ENCODE data around the gene CAP1. TPM values are rescaled to one million over a fixed set of nuclear protein-coding genes. Genes with fewer than 3 reads are reported as not detected.
A peak's percentile ranks its signal among the peaks of the same experiment; 100 is the strongest.
"Not testable (repeated sequence)": the region's sequence is repeated elsewhere in the genome, so short reads cannot be mapped to it uniquely, and the experiment has no call there.

Gene CAP1
- total RNA-seq, 3 donors from 2014 or later: 244 to 285 (median 244) TPM

DNA sequence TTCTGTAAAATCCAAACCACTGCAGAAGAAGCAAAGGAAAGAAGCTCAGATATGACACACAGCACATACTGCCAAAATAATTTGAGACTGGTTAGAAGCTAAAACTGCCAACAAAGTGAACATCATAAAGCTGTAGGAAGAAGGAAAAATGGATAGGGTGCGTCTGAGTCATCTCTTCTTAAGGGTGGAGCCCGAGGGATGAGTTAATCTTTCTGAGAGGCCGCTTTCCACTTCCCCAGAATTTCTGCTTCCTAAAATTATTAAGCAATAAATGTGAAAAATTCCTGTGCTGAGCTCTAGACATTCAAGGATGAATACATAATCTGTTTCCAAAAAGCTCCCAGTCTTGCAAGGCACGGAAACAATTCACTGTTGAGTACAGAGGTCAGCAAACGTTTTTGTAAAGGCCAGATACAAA, 36.4 kb downstream of the CAP1 start:
- TF ChIP-seq POLR2AphosphoS5 (IDR thresholded peaks at IDR 0.05) (no peak), POLR2A (IDR thresholded peaks at IDR 0.05) (no peak)
- TF ChIP-seq, protein P1, sequence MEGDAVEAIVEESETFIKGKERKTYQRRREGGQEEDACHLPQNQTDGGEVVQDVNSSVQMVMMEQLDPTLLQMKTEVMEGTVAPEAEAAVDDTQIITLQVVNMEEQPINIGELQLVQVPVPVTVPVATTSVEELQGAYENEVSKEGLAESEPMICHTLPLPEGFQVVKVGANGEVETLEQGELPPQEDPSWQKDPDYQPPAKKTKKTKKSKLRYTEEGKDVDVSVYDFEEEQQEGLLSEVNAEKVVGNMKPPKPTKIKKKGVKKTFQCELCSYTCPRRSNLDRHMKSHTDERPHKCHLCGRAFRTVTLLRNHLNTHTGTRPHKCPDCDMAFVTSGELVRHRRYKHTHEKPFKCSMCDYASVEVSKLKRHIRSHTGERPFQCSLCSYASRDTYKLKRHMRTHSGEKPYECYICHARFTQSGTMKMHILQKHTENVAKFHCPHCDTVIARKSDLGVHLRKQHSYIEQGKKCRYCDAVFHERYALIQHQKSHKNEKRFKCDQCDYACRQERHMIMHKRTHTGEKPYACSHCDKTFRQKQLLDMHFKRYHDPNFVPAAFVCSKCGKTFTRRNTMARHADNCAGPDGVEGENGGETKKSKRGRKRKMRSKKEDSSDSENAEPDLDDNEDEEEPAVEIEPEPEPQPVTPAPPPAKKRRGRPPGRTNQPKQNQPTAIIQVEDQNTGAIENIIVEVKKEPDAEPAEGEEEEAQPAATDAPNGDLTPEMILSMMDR (IDR thresholded peaks at IDR 0.05): no peak
- intact Hi-C loops (cut with DNase I; ENCODE audit: low total_unique reads): no loop called here
- Histone ChIP-seq H3K36me3 (no peaks in the 10 kb centered on the region), H3K27me3 (no peaks in the 10 kb centered on the region), H3K4me3 (no peak overlapping the region), H3K9me3 (no peaks in the 10 kb centered on the region), H3K4me1 (no peaks in the 10 kb centered on the region), H3K27ac (no peak overlapping the region)
- DNase-seq (ENCODE audit: low spot score in 2 of 2): no peak

DNA sequence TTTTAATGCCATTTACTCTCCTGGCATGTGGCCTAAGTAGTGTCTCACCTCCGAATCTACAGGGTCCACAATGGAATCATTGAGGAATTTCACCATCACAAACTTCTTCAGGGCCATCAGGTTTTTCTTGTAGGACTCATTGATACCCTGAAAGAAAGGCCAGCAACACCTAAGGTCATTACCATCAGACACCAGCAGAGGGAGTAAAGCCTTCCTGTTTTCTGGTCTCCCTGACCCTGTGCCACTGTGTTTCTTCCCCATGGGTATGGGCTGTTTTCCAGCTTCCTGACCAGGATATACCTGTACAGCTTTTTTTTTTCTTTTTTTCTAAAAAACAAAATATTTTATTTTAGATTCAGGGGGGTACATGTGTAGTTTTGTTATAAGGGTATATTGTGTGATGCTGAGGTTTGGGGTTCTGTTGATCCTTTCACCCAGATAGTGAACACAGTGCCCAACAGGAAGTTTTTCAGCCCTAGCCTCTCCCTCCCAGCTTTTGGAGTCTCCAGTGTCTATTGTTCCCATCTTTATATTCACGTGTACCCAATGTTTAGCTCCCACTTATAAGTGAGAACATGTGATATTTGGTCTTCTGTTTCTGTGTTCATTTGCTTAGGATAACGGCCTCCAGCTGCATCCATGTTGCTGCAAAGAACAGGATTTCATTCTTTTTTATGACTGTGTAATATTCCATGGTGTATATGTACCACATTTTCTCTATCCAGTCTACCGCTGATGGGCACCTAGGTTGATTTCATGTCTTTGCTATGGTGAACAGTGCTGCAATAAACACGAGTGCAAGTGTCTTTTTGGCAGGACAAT, 38.2 kb downstream of the CAP1 start:
- Histone ChIP-seq H3K4me1 (no peaks in the 10 kb centered on the region), H3K27me3 (no peaks in the 10 kb centered on the region), H3K36me3 (no peaks in the 10 kb centered on the region), H3K9me3 (no peaks in the 10 kb centered on the region), H3K27ac (no peak overlapping the region), H3K4me3 (no peak overlapping the region)
- TF ChIP-seq POLR2AphosphoS5 (IDR thresholded peaks at IDR 0.05) (no peak), POLR2A (IDR thresholded peaks at IDR 0.05) (no peak)
- TF ChIP-seq, protein P1 (IDR thresholded peaks at IDR 0.05): peak; percentile 38 to 58 (median 56)
- intact Hi-C loops (cut with DNase I; ENCODE audit: low total_unique reads): no loop called here
- peak in 1 of 2 donors; percentile 50 for DNase-seq (ENCODE audit: low spot score in 2 of 2)

DNA sequence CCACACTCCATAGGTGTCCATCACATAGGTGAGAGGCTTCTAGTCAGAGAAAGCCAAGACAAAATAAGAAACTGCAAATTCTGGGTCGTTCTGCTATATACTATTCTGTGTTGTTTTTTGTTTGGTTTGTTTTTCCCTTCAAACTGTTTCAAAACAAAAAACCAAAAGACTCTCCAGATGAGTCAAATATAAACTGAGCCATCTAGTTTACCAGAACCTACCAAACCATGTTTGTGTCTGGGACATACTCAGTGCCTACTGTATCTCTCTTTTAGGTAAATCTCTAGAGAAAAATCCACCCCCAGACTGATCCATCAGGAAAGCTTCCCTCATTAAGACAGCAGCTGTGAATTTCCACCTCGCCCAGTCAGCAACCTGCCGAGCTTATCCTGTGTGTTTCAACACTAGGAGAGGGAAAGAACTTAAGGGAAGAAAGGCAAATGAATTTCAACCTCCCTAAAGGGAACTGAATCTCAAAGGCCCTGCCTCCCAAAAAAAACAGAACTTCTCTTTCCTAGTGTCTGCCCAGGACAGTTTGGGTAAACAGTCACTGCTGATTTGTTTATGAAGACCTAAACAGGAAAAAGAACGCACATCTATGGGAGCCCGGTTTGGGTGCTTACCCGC, 39.4 kb downstream of the CAP1 start:
- H3K27me3 ChIP-seq: no peaks in the 10 kb centered on the region
- H3K27ac ChIP-seq: no peak overlapping the region
- no peak for DNase-seq (ENCODE audit: low spot score in 2 of 2)
- no peak for TF ChIP-seq POLR2AphosphoS5 (IDR thresholded peaks at IDR 0.05)
- TF ChIP-seq, protein P1 (IDR thresholded peaks at IDR 0.05): no peak
- no peak for TF ChIP-seq POLR2A (IDR thresholded peaks at IDR 0.05)
- intact Hi-C loops (cut with DNase I; ENCODE audit: low total_unique reads): no loop called here
- no peak overlapping the region for H3K4me3 ChIP-seq
- no peaks in the 10 kb centered on the region for H3K9me3 ChIP-seq
- H3K36me3 ChIP-seq: no peaks in the 10 kb centered on the region
- no peaks in the 10 kb centered on the region for H3K4me1 ChIP-seq

DNA sequence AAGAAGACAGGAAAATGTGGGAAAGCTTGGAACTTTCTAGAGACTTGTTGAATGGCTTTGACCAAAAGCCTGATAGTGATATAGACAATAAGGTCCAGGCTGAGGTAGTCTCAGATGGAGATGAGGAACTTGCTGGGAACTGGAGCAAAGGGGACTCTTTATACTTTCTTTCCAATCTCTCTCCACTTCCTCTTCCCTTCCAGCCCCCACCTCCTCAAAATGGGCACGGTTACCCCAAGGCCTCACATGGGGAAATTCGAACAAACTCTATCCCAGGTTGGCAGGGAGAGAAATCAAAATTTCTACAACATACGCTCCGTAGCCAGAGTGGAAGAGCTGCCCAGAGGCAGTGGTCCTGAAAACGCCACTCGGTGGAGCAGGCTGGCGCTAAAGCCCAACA, 41.3 kb downstream of the CAP1 start:
- H3K9me3 ChIP-seq: no peaks in the 10 kb centered on the region
- H3K4me1 ChIP-seq: no peaks in the 10 kb centered on the region
- H3K4me3 ChIP-seq: no peak overlapping the region
- H3K27me3 ChIP-seq: no peaks in the 10 kb centered on the region
- no peaks in the 10 kb centered on the region for H3K36me3 ChIP-seq
- no peak for TF ChIP-seq POLR2AphosphoS5 (IDR thresholded peaks at IDR 0.05)
- TF ChIP-seq, protein P1 (IDR thresholded peaks at IDR 0.05): no peak
- no peak for TF ChIP-seq POLR2A (IDR thresholded peaks at IDR 0.05)
- DNase-seq (ENCODE audit: low spot score in 2 of 2): no peak
- H3K27ac ChIP-seq: no peak overlapping the region
- intact Hi-C loops (cut with DNase I; ENCODE audit: low total_unique reads): no loop called here

DNA sequence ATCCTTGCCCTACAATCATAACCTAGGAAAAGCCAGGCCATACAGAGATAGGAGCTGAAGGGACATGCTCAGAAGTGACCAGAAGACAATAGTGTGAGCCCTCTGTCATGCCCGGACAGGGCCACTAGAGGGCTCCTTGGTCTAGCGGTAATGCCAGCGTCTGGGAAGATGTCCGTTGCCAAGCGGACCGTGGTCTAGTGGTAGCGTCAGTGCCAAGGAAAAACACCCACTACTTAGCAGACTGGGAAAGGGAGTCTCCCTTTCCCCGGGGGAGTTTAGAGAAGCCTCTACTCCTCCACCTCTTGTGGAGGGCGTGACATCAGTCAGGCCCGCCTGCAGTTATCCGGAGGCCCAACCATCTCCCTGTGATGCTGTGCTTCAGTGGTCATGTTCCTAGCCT, 44.2 kb downstream of the CAP1 start:
- intact Hi-C loops (cut with DNase I; ENCODE audit: low total_unique reads); H3K9me3 ChIP-seq; H3K4me3 ChIP-seq; H3K27me3 ChIP-seq; H3K27ac ChIP-seq; H3K4me1 ChIP-seq; H3K36me3 ChIP-seq: not testable (repeated sequence)
- DNase-seq (ENCODE audit: low spot score in 2 of 2): peak; percentile 60 to 79
- TF ChIP-seq, protein P1 (IDR thresholded peaks at IDR 0.05): peak in 2 of 3 donors; percentile 26 to 36
